Occipital lobe (tissue), 2 donors: ENCODE data around the gene RBMS1. TPM values are rescaled to one million over a fixed set of nuclear protein-coding genes. Genes with fewer than 3 reads are reported as not detected.

ENCODE experiments used
- DNase-seq: peaks from one replicate; lab custom pipeline; 2025; lab: John Stamatoyannopoulos, UW
- total RNA-seq: library from RNA; depleted of rRNA; stranded (reverse); fragments of >200 nt; gene quantifications from one replicate; pipeline ENCODE4 v1.2.3, GENCODE V29; 2014

The RBMS1 gene
- total RNA-seq, 1 donor from 2014 or later = 7.8 TPM

- DNase-seq = no peak
Measured at GRCh38 chr2:160335441-160335840, 158.2 kb downstream of the RBMS1 start.

- DNase-seq = no peak
Measured at GRCh38 chr2:160334028-160334741, 159.4 kb downstream of the RBMS1 start.

DNA sequence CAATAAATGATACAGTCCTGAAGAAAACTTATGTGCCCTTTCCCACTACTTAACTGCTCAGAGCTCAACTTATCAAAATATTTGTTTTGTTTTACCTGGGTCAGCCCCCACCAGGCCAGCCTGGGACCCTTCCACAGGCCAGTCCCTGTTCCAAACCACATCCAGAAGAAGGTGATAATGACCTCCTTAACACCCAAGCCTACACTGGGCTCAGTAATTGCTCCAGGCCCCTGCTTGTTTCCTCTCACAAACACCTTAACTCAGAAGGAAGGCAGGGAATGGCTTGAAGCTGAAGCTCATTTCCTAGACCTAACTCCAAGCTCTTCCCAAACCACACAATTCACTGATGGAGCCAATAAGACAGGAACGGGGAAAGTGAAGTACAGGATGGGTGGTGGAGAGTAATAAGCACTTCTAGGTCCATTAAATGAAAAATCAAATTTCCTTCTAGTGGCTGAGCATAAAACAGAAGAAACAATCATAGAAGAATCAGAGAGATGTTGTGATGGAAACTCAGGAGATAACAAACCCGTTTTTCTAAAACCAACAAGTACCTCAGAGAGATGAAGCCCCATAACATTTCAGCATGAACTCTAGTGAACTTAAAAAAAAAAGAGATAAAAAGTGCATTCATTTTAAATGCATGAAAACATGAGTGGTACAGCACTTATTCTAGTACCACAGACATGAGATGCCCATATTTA is 160.1 kb downstream of the RBMS1 start:
- no peak for DNase-seq

DNA sequence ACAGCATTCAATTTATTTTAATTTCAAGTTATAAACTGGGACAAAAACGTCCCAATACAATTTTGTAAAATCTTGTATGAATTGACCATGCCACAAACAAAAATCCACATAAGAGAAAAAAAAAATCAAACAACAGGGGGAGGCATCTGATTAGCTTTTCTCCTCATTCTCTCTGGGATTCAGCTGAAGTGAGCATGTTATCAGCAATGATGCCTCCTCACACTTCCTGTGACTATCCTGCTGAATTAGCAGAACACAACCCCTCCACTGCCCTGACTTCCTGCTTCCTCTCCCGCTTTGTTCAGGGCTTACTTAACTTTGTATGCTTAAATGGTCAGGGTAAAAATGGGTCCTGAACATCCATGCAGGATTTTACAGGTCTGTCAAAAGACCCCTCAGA is 161.3 kb downstream of the RBMS1 start:
- no peak for DNase-seq

DNA sequence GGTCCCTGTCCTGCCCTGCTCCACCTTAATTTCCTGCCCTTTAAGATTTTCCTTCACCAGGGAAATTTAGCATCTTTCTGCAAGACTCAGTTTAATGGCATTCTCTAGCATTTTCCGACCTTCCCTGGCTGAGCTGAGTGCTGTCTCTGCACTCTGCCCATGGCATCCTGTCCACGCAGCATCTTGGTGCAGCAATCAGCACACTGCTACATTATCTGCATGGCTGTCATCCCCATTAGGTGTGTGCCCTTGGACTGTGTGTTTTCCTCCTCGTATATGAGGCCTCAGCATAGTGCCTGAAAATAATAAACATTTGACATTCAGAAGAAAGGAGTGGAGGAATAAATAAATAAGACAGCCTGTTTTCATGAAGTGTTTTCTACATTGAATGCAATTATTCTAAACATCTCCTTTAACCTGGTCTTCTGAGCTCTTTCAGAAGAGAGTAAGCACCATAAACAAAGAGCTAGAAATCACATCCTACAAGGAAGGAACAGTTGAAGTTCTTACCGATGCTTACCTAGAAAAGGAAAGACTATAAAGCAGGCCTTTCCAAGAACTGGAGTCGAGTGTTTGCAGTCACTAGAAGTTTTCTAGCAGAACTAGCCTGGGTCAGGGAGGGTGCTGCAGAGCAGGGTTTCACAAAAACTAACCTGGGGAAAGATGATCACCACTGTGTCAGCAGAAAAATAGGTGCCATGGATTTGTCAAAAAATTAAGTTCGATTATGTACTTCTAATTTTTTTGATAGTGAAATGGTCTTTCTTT is 162.2 kb downstream of the RBMS1 start:
- DNase-seq = no peak

GRCh38 chr2:160328811-160329527 is 164.6 kb downstream of the RBMS1 start:
- DNase-seq = no peak

GRCh38 chr2:160326786-160327185 is 166.8 kb downstream of the RBMS1 start:
- no peak for DNase-seq

GRCh38 chr2:160325418-160325817 is 168.2 kb downstream of the RBMS1 start:
- DNase-seq = no peak

- no peak for DNase-seq
Measured at GRCh38 chr2:160324917-160325316, 168.7 kb downstream of the RBMS1 start.

DNA sequence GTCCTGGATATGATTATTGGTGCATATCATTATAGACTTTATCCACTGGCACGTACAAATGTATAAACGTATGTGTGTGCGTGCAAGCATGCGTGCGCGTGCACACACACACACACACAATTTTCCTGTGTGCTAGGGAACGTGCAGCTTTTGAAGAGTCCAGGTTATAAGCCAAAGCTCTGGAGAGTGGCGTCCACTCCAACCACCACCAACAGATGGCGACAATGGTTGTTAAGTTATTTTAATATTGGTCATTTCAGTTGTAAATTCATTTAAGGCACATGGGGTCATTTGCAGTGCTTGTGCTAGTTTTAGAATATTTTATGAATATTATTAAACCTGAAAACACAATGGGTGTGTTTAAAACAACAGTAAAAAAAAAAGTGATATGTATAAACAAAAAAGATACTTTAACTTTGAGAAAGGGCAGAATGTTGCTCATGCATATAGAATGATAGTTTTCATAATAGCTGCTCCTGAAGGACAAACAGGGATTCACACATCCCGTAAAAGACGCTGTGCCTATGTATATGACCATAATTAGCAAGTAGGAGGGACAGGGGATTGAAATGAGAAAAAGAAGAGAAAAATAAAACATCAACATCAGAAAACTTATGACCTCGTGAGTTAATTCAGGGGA is 169.3 kb downstream of the RBMS1 start:
- no peak for DNase-seq

- no peak for DNase-seq
Measured at GRCh38 chr2:160322320-160322719, 171.3 kb downstream of the RBMS1 start.

GRCh38 chr2:160321006-160321405 is 172.6 kb downstream of the RBMS1 start:
- no peak for DNase-seq

DNA sequence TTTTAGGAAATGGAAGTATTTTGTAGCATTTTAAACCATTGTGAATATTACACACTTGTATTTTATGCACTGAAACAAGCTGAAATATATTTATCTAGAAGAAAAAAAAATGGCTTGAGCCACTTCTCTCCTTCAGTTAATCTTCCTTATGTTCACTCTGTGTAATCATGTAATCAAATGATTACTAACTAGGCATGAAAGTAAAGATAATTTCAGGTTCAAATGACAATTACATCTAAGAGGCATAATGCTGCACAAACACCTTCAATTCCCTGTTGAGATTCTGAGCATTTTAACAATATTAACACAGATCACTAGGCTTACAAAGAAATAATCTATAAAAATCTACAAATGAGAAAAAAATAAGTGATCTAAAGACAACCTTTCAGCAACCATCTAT is 173.9 kb downstream of the RBMS1 start:
- DNase-seq = no peak

DNA sequence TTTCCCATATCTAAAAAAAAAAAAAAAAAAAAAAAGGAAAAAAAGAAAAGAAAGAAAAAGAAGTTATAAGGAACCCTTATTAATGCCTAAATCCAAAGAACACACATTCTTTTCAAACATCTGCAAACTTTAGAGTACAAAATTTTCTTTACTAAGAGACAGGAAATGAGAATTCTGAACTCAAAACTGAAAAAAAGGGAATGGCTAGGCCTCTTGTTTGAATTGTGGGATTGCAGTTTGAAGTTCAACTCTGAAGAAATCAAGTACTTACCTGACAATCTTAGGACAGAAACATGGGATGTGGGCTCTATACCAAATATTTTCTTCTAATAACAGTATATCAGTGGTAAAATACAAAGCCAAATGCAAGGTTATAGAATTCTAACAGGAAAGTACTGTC is 175.4 kb downstream of the RBMS1 start:
- no peak for DNase-seq

- no peak for DNase-seq
Measured at GRCh38 chr2:160317181-160318099, 176.2 kb downstream of the RBMS1 start.

DNA sequence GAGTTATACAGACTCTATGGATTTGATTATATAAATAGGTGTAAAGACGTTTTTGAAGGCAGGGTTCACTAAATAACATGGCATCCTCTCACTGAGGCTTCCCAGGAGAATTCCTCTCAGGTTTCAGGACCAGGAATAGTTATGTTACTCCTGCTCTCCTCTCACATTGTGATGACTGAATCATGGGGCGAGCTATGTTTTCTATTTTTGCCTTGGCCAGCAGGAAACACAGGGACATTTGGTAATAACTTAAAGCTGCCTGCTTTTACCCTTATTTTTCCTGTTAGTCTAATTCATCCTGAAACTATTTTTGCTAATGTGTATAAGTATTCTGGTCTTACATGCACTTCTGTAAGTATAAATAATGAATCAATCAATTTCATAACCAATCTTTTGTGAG is 178.3 kb downstream of the RBMS1 start:
- no peak for DNase-seq

DNA sequence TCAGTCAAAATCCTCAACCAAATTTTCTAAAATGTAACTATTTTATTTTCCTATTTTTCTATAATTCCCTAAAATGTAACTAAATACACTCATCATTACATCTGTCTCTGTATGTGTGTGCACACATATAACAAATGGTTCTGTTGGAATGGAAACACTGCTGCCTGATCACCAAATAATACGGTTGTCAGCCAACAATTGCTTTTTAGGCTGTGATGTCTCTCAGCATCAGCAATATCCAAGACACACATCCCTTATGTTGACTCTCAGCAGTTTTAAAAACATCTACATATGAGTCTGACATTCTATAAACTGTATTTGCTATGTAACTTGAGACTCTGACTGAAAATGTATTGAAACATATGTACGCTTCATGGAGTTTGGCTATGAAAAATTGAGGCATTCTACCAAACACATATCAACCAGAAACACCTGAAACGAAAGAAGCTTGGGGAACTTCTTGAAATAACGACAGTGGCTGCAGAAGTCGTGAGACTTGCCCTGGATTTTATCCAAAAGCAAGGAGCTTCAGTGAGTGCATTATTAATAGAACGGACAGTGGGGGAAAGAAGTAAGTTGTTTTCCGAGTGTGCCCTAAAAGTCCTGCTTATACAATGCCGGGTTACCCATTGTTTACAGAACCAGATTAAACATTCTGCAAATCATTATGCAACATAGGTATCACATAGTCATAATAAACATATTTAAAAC is 183.3 kb downstream of the RBMS1 start:
- DNase-seq = no peak

DNA sequence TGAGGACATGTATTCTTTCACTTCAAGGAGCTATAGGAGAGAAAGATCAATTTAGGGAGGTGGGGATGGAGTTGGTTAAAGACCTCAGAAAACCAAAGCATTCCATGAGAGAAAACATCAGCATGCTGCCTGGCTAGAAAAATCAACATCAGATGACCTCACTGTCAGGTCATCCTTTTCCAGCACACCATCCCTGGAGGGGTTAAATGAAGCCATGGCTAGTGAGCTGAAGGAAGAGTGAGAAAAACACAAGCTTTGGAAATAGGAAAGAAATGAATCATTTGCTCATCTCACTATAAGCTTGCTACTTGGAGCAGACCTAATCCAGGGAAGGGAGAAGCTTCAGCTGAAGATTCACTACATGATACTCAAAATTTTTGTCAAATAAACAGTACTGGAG is 184.0 kb downstream of the RBMS1 start:
- DNase-seq = no peak

GRCh38 chr2:160308915-160309314 is 184.7 kb downstream of the RBMS1 start:
- DNase-seq = no peak

GRCh38 chr2:160308476-160308875 is 185.1 kb downstream of the RBMS1 start:
- no peak for DNase-seq
